UCSD-AML1 (cell line): ENCODE measurements around the gene LRRC3.

Experiments
- DNase-seq: peaks from one replicate; lab custom pipeline; 2025; ENCODE audit not compliant: unreplicated experiment; lab: John Stamatoyannopoulos, UW

LRRC3 gene

DNA sequence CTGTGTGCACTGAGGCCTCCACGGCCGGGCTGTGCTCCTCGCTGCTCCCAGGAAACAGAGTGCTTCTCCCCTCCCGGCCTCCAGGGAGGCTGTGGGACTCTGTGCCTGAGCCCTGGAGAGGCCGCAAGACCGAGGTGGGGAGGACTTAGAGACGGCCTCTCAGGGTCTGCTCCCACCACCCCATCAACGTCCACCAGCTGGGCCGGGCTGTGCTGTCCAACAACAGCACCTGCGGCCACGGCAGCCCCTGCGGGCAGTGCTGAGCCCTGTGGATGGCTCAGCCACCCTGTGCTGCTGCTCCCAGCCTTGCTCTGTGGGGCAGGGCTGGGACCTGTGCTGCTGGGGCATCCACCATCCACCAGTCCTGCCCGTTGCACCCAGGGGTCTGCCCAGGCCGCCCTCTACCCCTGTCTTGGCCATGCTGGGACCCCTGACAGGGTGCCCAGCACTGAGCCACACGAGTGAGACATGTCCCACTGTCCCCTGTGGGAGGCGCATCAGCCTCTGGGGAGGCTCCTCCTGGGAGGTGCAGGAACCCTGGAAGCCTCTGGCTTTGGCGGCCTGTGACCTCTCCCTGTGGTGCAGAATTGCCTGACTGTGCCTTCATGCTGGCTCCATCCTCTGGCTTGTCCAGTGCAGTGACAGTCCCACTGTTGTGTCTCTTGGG lies 31.2 kb upstream of the LRRC3 start:
- DNase-seq, result no peak

DNA sequence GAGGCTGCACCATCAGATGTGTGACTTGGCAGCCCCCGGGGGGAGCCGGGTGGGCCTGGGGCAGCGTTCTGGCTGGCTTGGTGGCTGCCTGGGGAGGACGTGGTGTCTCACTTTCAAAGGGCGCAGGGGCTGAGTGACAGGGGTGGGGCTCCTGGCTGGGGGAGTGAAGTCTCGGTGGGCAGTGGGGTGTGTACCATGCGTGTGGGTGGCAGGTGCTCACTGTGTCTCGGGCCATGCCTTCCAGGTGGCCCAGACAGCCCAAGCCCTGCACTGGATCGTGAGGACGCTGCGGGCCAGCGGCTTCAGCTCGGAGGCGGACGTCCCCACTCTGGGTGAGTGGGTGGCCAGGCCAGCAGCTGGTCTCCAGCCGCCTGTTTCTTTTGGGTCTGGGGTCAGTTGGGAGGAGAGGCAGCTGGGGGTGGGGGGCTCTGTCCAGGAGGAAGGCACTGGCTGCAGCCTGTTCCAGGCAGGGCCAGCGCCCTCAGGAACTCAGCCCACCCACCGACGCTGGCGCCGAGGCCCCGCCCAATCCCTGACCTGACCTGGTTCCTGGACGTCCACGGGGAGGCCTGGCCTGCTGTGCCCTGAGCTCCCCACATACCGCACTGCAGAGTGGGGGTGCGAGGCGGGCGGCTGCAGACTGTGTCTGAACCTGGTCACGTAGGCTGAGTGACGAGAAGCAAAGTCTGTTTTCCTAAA lies 30.6 kb upstream of the LRRC3 start:
- DNase-seq, result no peak

DNA sequence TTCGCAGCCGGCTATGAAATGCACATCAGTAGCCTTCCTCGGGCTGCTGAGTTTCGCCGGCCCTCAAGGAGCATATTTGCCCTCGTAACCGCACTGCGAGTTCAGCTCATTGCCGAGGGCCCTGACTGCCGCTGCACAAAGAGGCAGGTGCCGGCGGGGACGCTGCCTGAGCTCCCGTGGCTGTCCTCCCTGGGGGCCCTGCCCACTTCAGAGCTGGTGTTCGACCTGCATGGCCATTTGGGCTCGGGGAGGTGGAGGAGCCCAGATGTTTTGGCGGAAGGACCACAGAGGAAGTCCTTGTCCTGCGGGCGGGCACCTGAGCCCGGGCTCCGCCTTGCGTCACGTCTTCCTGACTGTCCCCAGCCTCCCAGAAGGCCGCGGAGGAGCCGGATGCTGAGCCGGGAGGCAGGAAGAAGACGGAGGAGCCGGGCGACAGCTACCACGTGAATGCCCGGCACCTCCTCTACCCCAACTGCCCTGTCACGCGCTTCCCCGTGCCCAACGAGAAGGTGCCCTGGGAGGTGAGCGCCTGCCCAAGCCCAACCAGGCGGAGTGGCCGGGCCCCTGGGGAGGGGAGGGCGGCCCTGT lies 29.9 kb upstream of the LRRC3 start:
- peak; percentile 86 for DNase-seq

DNA sequence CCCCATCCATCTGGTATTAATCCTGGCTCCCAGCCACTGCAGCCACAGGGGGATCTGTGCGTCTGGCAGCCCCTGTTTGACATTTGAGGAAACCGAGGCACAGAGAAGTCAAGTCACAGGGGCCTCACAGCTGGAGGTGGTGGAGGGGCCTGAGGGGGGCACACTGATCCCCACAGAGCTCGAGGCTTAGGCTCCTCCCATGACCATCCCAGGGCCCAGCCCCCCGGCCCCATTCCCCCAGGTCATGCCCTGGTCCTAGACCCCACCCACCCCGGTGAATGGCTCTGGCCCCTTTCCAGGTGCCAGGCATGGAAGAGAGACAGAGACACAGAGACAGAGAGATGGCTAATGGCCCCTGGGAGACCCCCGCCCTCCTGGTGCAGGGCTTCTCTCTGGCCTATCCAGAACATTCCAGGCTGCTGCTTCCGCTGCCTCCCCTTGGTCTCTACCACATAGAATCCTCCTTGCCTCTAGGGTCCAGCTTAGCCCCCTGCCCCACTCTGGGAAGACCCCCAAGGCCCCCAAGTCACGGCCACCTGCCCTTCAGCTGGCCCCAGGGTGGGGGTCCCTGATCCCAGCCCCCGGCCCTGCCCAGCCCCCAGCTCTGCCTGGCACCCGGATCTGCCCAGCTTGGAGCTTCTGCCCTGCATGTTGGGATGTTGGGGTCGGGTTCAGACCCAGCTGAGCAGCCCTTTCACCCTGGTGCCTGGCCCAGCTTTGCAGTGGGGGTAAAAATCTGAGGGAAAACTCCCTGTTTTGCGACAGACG lies 29.2 kb upstream of the LRRC3 start:
- no peak for DNase-seq

DNA sequence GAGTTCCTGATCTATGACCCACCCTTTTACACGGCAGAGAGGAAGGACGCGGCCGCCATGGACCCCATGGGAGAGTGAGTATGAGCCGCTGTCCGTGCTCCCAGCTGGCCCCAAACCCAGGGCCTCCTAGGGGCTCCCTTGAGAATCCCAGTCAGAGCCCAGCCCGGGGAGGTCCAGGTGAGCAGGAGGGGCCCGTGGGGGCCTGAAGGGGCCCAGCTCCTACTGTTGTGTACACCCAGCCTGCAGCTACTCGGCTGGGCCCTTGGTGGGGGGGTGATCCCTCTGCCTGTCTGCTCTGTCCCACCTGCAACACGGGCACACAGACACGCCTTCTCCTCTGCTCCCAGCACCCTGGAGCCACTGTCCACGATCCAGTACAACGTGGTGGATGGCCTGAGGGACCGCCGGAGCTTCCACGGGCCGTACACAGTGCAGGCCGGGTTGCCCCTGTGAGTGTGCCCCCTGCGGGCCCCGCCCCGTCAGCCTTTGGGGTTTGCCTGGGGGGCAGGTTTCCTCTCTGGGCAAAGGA lies 28.6 kb upstream of the LRRC3 start:
- no peak for DNase-seq

DNA sequence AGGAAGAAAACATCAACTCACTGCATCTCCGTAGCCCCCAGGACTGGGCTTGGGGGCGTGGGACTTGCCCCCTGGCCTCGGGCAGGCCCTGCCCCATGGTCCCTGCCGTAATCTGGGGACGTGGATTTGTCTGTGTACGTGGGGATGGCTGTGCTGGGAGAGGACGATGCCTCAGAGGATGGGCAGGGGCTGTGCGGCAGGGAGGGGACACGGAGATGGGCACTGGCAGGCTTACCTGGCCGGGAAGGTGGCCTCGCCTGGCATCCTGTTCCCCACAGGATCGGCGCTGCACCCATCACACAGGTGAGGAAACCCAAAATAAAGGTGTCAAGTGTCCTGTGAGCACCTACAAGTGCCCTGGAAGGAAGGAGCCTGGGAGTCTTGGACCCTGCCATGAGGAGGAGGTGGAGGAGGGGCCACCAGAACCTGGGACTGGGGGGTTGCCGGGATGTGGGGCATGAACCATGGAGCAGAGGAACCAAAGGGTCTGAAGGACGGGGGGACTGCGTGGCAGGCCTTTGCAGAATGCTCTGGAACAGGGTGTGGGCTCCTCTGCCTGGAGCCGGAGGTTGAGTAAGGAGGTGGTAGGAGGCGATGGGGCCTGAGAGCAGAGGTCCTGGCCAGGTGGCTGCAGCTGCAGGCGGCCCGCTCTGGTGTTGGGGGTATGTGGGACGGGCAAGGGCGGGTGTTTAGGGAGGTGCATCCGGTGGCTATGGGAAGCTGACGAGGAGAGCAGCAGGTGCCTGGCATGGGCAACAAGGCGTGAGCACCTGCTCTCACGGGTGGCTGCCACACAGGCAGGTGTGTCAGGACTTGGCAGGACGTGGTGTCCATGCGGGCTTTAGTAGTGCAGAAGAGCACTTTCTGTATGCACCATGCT lies 27.8 kb upstream of the LRRC3 start:
- DNase-seq, result no peak

DNA sequence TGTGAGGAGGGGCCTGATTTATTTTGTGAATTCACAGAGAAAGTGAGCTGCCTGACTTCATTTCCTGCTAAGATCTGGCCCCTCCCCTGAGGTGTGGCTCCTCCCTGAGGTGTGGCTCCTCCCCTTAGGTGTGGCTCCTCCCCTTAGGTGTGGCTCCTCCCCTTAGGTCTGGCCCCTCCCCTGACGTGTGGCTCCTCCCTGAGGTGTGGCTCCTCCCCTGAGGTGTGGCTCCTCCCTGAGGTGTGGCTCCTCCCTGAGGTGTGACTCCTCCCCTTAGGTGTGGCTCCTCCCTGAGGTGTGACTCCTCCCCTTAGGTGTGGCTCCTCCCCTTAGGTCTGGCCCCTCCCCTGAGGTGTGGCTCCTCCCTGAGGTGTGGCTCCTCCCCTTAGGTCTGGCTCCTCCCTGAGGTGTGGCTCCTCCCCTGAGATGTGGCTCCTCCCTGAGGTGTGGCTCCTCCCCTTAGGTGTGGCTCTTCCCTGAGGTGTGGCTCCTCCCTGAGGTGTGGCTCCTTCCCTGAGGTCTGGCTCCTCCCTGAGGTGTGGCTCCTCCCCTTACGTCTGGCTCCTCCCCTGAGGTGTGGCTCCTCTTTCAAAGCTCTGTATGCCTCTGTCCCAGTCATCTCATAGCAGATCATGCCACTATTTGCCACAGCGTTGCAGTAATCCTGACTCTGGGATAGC lies 26.9 kb upstream of the LRRC3 start:
- DNase-seq, result no peak

DNA sequence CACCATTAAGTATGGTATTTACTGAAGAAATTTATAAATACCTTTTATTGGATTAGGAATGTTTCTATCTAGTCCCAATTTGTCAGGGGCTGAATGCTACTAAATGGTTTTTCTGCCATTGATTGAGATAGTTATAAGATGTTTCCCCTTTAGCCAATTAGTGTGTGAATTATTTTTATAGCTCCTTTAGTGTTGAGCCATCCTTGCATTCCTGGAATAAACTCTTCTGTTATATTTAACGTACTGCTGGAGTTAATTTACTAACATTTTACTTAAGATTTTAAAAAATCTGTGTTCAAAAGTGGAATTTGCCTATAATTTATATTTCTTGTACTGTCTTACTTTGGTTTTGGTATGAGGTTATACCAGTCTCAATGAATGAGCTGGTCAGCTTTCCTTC lies 25.4 kb upstream of the LRRC3 start:
- DNase-seq, result no peak

DNA sequence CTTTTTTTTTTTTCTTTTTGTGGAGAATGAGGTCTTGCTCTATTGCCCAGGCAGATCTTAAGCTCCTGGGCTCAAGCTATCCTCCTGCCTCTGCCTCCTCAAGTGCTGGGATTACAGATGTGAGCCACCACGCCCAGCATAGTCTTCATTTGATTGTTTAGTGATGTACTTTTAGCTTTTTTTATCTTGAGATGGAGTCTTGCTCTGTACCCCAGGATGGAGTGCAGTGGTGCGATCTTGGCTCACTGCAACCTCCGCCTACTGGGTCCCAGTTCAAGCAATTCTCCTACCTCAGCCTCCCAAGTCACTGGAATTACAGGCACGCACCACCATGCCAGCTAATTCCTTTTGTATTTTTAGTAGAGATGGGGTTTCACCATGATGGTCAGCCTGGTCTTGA lies 24.0 kb upstream of the LRRC3 start:
- DNase-seq, result no peak

DNA sequence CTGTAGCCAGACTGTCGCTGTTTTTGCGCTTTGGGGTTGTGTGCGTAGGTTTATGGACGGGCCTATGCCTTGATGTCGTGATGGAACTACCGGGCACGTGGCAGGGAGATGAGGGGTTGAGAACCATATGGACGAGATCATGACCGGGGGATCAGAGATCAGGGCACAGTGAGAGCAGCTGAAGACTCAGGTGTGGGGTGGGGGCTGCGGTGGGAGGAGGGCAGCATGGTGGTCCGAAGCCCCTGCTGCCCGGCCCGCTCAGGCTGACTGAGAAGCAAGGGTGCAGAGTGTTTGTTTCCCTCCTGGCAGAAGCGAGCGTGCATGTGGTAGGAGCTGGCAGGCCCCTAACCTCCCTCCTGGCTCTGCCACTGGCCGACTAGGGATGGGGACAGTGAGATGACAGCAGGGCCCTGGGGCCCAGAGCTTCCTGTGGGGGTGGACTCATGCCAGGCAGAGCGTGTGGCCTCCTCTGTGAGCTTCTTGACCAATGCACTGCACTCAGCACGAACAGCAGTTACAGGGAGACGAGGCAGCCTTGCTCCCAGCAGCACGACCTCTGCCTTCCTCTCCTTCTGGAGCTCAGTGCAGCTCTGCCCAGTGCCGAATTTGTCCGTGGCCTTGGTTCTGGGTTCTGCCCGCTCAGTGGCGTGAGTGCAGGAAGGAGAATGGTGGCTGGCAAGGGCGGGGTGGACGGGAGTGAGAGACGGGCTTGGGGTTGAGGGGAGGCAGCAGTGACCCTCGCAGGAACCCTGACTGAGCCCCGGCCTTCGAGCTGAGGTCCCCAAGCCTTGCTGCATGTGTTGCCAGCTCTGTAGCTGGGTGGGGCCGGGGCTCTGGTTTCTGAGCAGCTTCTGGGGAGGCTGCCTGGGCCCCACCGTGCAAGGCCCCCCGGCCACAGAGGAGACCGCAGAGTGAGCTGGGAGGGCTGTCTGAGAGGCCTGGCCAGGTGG lies 22.2 kb upstream of the LRRC3 start:
- DNase-seq, result no peak

DNA sequence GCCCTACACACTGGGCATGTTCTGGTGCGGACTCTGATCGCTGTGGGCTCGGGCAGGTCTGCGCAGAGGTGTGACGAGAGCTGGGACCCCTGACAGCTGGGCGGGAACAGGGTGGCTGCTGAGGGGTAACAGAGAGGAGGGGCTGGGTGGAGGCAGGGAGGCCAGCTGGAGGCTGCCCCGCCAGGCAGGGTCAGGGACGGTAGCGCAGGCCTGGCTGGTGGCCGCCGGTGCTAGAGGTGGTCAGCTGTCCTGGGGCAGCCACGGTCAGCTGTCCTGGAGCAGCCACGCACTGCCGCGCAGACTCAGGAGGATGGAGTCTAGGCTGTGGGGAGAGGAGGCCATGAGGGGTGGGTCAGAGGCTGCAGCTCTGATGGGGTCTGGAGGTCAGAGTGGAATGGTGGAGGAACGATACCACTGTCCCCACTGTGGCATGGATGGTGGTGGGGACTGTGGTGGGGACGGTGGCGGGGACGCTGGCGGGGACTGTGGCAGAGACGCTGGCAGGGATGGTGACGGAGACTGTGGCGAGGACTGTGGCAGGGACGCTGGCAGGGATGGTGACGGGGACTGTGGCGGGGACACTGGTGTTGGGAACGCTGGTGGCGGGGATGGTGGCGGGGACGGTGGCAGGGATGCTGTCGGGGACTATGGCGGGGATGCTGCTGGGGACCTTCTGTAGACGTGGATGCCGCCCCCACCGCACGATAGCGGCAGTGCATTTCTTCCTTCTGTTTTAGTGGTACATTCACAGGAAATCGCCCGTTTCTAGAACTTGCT lies 21.3 kb upstream of the LRRC3 start:
- DNase-seq, result no peak

DNA sequence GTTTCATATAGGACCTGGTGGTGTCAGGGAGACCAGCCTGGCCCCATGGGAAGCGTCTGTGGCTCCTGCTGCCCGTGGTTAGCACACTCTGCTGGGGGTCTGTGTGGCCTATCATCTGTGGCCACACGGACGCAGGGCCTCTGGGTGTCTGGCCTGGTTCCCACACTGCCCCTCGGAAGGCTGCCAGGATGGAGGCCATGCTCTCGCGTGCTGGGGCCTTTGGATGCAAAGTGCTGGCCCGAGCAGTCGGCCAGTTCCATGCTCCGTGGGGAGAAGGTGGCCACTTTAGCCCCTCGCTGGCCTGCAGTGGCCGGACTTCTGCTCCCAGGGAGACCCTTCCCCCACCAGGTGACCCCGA lies 20.8 kb upstream of the LRRC3 start:
- DNase-seq, result no peak

DNA sequence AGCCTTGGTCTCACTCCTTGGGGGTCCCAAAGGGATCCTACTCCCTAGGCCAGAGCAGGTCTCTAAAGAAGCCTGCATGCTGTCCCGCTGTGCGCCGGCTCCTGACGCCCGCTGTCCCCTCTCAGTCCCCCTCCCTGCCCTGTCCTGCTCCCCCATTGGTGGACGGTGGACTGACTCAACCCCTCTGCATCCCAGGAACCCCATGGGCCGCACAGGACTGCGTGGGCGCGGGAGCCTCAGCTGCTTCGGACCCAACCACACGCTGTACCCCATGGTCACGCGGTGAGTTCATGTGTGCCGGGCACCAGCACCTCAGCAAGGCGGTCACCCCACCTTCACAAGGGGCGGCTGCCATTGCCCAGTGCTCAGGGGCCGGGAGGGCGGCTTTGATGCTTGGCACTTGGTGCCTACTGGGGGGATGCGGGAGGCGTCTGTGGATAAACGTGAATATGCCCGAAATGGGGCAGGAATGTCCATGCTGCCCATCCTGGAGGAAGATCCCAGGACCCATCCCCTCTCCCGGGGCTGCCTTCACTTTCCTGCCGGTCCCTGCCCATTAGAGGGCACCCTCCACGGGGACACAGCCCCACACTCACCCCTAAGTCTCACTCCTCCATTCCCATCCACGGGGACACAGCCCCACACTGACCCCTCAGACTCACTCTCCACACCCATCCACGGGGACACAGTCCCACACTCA lies 20.2 kb upstream of the LRRC3 start:
- no peak for DNase-seq

DNA sequence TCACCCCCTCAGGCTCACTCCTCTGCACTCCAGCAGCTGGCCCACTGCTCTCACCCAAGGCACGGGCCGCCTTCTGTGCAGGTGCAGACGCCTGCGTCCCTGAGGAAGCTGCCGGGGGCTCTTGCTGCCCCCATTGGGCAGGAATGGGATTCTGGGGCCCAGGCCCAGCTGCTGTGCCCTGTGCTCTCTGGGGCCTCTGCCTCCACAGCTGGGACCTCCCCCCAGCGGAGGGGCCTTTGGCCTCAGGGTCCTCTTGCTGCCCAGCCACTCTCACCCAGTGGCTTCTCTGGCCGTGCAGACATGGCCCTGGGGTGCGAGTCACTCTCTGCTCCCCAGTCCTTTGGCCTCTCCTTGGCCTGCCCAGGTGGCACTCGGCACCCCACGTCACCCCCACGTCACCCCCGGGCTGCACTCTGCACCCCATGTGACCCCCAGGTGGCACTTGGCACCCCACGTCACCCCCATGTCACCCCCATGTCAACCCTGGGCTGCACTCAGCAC lies 19.1 kb upstream of the LRRC3 start:
- DNase-seq, result no peak

DNA sequence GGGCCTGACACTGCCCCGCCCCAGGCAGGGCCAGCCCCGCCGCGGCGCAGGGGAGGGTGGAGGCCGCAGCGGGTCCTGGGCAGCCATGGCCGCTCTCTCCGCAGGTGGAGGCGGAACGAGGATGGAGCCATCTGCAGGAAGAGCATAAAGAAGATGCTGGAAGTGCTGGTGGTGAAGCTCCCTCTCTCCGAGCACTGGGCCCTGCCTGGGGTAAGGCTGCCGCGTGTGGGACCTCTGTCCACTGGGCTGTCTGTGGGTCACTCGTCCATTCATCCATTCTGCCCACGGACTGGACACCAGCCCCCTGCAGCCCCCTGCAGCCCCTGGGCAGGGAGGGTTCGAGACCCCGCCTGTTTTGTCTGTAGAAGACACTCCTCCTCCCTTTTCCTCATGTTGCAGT lies 18.4 kb upstream of the LRRC3 start:
- no peak for DNase-seq

DNA sequence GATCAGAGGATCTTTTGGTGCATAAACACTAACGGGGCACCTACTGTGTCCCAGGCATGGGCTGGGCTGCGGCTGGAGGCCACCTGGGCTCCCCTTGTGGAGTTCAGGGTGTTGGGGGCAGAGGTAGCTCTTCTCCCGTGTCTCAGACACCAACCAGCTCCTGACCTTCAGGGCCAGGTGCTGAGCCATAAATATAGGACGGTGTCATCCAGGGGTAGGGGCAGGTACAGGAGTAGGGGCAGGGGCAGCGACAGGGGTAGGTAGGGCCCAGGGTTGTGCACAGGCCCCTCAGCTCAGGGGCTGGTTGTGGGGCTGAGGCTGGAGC lies 18.0 kb upstream of the LRRC3 start:
- no peak for DNase-seq

DNA sequence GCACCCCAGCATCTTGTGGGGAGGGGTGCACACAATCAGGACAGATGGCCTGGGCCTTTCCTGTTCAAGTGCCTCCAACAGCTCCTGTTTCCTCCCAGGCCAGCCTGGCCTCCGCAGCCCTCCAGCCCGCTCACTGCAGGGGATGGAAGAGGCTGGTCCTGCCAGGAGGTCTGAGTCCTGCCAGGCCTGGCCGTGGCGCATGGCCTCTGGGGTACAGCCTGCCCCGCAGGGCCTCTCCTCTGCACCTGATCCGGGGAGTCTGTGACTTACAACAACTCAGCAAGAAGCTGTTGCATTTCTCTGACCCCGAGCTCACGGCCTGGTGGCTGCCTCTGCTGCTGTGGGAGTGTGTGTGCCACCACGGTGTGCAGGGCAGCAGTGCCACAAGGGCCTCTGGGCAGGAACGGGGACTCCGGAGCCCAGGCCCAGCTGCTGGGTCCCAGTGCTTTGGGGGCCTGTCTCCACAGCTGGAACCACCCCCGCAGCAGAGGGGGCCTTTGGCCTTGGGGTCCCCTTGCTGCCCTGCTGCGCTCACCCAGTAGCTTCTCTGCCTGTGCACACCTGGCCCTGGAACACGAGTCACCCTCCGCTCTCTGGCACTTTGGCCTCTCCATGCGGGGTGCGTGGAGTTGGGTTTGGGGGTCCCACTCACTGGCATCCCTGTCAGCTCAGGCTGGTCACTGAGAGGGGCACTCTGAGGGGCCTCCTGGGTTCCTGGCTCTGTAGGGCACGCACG lies 17.4 kb upstream of the LRRC3 start:
- DNase-seq, result no peak
